Testis (tissue), 3 donors: Measurements from ENCODE around the gene CCDC85A. TPM values are rescaled to one million over a fixed set of nuclear protein-coding genes. Genes with fewer than 3 reads are reported as not detected.

Experiments
- DNase-seq: peaks from one replicate; pipeline ENCODE4 v3.0.0-alpha.2; 2019
- H3K27ac ChIP-seq, 2 donors: fragments of 200-600 bp; sonication (generic); one replicate each; pipeline ENCODE4 v1.5.1; 2019
- H3K27me3 ChIP-seq: fragments of 200-600 bp; sonication (generic); one replicate; pipeline ENCODE4 v1.5.1; 2019
- H3K36me3 ChIP-seq: fragments of 200-600 bp; sonication (generic); one replicate; pipeline ENCODE4 v1.5.1; 2017; ENCODE audit warnings: low read depth; ENCODE audit errors: missing control alignments
- H3K4me1 ChIP-seq: fragments of 200-600 bp; sonication (generic); one replicate; pipeline ENCODE4 v1.5.1; 2019
- H3K4me3 ChIP-seq, 2 donors: fragments of 200-600 bp; sonication (generic); one replicate each; pipeline ENCODE4 v1.5.1; 2017 to 2019
- H3K9me3 ChIP-seq: fragments of 200-600 bp; sonication (generic); one replicate; pipeline ENCODE4 v1.5.1; 2017
- POLR2A ChIP-seq: fragments of 450-650 bp; IDR thresholded peaks from one replicate; pipeline ENCODE4 v1.6.1; 2017; ENCODE audit warnings: antibody characterized with exemption, mild to moderate bottlenecking, moderate library complexity
- WGBS, 2 donors: methylation state at CpG; one replicate each; pipeline ENCODE4 v1.1.5; 2018; 5-methylcytosine and 5-hydroxymethylcytosine counted together
- intact Hi-C: fragments of 100-400 bp; cut with DNase I; formaldehyde crosslinking; loops from one replicate; pipeline ENCODE4 v1.15.1; 2023; ENCODE audit warnings: low total_unique reads
- polyA plus RNA-seq: library from polyadenylated mRNA; stranded (reverse); fragments of 350-450 nt; fragmentation: Illumina TruSeq; extraction: RNeasy Lipid Tissue Mini Kit (QIAGEN cat#74804); gene quantifications from one replicate; pipeline ENCODE4 v1.2.3, GENCODE V29; 2014; ENCODE audit warnings: low read depth, low replicate concordance; ENCODE audit not compliant: insufficient read depth
- total RNA-seq, 2 donors: library from RNA; depleted of rRNA; stranded (reverse); fragments of >200 nt; gene quantifications; one replicate each; pipeline ENCODE4 v1.2.3, GENCODE V29; 2016
- TF ChIP-seq, protein P1 (sequence below), 3 experiments: fragments of 450-650 bp in 2 of 3; fragments of 200-600 bp in 1 of 3; sonication (generic) in 1 of 3; IDR thresholded peaks; one replicate each; pipeline ENCODE4 v1.5.1; 2016 to 2019; ENCODE audit warnings: antibody characterized with exemption in 3 of 3, mild to moderate bottlenecking in 2 of 3, moderate library complexity in 1 of 3

The CCDC85A gene
- total and polyA plus RNA-seq, 3 donors from 2014 or later: 0.61 to 3.9 (median 2.9) TPM

- 88 to 92% methylated on average over 3 of the region's 3 CpGs for WGBS, 2 donors
- no peak for DNase-seq
- intact Hi-C loops: no loop called here
- H3K27ac ChIP-seq: no peak overlapping the region
- H3K9me3 ChIP-seq: no peaks in the 10 kb centered on the region
- no peaks in the 10 kb centered on the region for H3K4me1 ChIP-seq
- H3K36me3 ChIP-seq: no peaks in the 10 kb centered on the region
- H3K27me3 ChIP-seq: no peaks in the 10 kb centered on the region
- no peak for TF ChIP-seq POLR2A
- TF ChIP-seq, protein P1, sequence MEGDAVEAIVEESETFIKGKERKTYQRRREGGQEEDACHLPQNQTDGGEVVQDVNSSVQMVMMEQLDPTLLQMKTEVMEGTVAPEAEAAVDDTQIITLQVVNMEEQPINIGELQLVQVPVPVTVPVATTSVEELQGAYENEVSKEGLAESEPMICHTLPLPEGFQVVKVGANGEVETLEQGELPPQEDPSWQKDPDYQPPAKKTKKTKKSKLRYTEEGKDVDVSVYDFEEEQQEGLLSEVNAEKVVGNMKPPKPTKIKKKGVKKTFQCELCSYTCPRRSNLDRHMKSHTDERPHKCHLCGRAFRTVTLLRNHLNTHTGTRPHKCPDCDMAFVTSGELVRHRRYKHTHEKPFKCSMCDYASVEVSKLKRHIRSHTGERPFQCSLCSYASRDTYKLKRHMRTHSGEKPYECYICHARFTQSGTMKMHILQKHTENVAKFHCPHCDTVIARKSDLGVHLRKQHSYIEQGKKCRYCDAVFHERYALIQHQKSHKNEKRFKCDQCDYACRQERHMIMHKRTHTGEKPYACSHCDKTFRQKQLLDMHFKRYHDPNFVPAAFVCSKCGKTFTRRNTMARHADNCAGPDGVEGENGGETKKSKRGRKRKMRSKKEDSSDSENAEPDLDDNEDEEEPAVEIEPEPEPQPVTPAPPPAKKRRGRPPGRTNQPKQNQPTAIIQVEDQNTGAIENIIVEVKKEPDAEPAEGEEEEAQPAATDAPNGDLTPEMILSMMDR (IDR thresholded peaks at IDR 0.05): no peak
- H3K4me3 ChIP-seq: no peak overlapping the region
Observed at GRCh38 chr2:56231361-56231760, 47.6 kb downstream of the CCDC85A start.

GRCh38 chr2:56232912-56233311 is 49.1 kb downstream of the CCDC85A start:
- no peaks in the 10 kb centered on the region for H3K9me3 ChIP-seq
- no peak overlapping the region for H3K27ac ChIP-seq
- 81 to 87% methylated on average over 2 of the region's 2 CpGs for WGBS, 2 donors
- no peak overlapping the region for H3K4me3 ChIP-seq
- H3K27me3 ChIP-seq: no peaks in the 10 kb centered on the region
- H3K36me3 ChIP-seq: no peaks in the 10 kb centered on the region
- intact Hi-C loops: no loop called here
- no peaks in the 10 kb centered on the region for H3K4me1 ChIP-seq
- DNase-seq: no peak
- TF ChIP-seq, protein P1 (IDR thresholded peaks at IDR 0.05): no peak
- no peak for TF ChIP-seq POLR2A

DNA sequence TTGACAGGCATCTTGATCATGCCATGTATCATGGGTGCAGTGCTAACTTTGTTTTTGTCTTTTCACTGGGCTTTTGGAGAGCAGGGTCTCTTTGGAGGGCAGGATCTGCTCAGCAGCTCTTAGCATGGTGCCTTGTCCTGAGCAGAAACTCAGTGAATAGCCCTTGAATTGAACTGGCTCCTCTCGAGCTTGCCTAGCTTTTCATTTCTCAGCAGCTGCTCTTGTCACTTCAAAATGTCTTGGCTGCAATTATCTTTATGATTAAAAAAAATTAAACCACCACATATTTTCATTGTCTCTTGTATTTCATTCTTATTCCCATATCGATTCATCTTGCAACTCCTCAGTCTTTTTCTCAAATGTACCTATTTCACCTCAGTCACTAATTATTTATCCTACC is 50.5 kb downstream of the CCDC85A start:
- WGBS, 2 donors: 71 to 83% methylated on average over 2 of the region's 2 CpGs
- Histone ChIP-seq H3K36me3 (no peaks in the 10 kb centered on the region), H3K27me3 (no peaks in the 10 kb centered on the region), H3K27ac (no peak overlapping the region), H3K4me1 (no peaks in the 10 kb centered on the region), H3K9me3 (no peaks in the 10 kb centered on the region), H3K4me3 (no peak overlapping the region)
- DNase-seq: no peak
- TF ChIP-seq, protein P1 (IDR thresholded peaks at IDR 0.05): no peak
- TF ChIP-seq POLR2A: no peak
- intact Hi-C loops: no loop called here

GRCh38 chr2:56239030-56239429 is 55.2 kb downstream of the CCDC85A start:
- 27 to 53% methylated on average over 2 of the region's 2 CpGs for WGBS, 2 donors
- no peak overlapping the region for H3K27ac ChIP-seq
- H3K4me1 ChIP-seq: no peaks in the 10 kb centered on the region
- H3K36me3 ChIP-seq: no peaks in the 10 kb centered on the region
- no peak for TF ChIP-seq POLR2A
- TF ChIP-seq, protein P1 (IDR thresholded peaks at IDR 0.05): no peak
- no peaks in the 10 kb centered on the region for H3K27me3 ChIP-seq
- no peak overlapping the region for H3K4me3 ChIP-seq
- H3K9me3 ChIP-seq: no peaks in the 10 kb centered on the region
- DNase-seq: no peak
- intact Hi-C loops: no loop called here

- no peak for TF ChIP-seq POLR2A
- TF ChIP-seq, protein P1 (IDR thresholded peaks at IDR 0.05): no peak
- peak; percentile 35 for DNase-seq
- no peak overlapping the region for H3K4me3 ChIP-seq
- H3K4me1 ChIP-seq: no peaks in the 10 kb centered on the region
- H3K36me3 ChIP-seq: no peaks in the 10 kb centered on the region
- H3K9me3 ChIP-seq: no peaks in the 10 kb centered on the region
- no peaks in the 10 kb centered on the region for H3K27me3 ChIP-seq
- H3K27ac ChIP-seq: no peak overlapping the region
- intact Hi-C loops: no loop called here
- WGBS, 2 donors: 38 to 44% methylated on average over 1 of the region's 1 CpG
Observed at GRCh38 chr2:56239437-56239836, 55.6 kb downstream of the CCDC85A start.
